ENCODE results near the gene ASIC5. TPM values are rescaled to one million over a fixed set of nuclear protein-coding genes. Genes with fewer than 3 reads are reported as not detected.

Gene ASIC5
- total RNA-seq, 4 donors from 2014 or later: not detected

DNA sequence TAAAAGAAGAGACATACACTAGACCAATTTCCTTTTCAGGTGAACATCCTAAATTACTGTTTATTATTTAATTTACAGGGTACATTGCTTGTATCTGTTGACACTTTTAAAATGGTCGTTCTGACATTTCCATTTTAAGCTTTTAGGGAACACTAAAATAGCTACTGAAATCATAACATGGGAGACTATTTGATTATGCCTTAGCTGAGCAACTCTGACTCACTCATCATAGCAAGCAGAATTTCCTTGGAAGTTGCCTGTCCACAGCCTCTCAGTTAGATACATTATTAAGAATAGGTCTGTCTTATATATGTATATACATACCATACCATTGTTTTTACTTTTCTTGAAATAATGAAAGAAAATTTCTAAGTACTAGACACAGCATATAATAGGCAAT lies 85.3 kb downstream of the ASIC5 start:
- H3K9me3 ChIP-seq: no peaks in the 10 kb centered on the region
- no peak overlapping the region for H3K27ac ChIP-seq
- no peaks in the 10 kb centered on the region for H3K36me3 ChIP-seq
- no peaks in the 10 kb centered on the region for H3K27me3 ChIP-seq
- DNase-seq: no peak
- peaks cover 0 to 11% (median 0%) of the 10 kb centered on the region in 3 donors for H3K4me1 ChIP-seq
- TF ChIP-seq POLR2A (IDR thresholded peaks at IDR 0.05): no peak
- TF ChIP-seq, protein P1, sequence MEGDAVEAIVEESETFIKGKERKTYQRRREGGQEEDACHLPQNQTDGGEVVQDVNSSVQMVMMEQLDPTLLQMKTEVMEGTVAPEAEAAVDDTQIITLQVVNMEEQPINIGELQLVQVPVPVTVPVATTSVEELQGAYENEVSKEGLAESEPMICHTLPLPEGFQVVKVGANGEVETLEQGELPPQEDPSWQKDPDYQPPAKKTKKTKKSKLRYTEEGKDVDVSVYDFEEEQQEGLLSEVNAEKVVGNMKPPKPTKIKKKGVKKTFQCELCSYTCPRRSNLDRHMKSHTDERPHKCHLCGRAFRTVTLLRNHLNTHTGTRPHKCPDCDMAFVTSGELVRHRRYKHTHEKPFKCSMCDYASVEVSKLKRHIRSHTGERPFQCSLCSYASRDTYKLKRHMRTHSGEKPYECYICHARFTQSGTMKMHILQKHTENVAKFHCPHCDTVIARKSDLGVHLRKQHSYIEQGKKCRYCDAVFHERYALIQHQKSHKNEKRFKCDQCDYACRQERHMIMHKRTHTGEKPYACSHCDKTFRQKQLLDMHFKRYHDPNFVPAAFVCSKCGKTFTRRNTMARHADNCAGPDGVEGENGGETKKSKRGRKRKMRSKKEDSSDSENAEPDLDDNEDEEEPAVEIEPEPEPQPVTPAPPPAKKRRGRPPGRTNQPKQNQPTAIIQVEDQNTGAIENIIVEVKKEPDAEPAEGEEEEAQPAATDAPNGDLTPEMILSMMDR (IDR thresholded peaks at IDR 0.05): no peak
- 28 to 53% methylated on average over 1 of the region's 1 CpG for WGBS, 2 donors
- intact Hi-C loops (cut with DNase I): no loop called here
- H3K4me3 ChIP-seq: no peak overlapping the region

Other genes starting within 250 kb of the ASIC5 start
- gene GUCY1A1, start 199.4 kb downstream of the ASIC5 start, total RNA-seq: 1 to 10 TPM in 3 of 4 donors, under 1 TPM in 1; 0.45 to 8.6 (median 5.1) TPM
- 1 to 10 TPM; 1.4 to 7.4 (median 3.6) TPM for gene GUCY1B1, start 107.3 kb downstream of the ASIC5 start, total RNA-seq
- 1 to 10 TPM in 1 of 4 donors, under 1 TPM in 1, not detected in 2; 0.40 to 2.0 TPM for gene TDO2, start 37.4 kb upstream of the ASIC5 start, total RNA-seq
- 10 to 100 TPM in 1 of 4 donors, 1 to 10 TPM in 3; 1.6 to 11.3 (median 6.7) TPM for gene CTSO, start 87.6 kb upstream of the ASIC5 start, total RNA-seq

All from esophagus squamous epithelium (tissue), 5 donors.